GM19324 (cell line): Measurements from ENCODE around the gene SIRT7.

Experiments
- ATAC-seq: cut with Tn5 transposase; IDR thresholded peaks from one replicate; pipeline ENCODE4 v1.9.1; 2021; ENCODE audit warnings: mild to moderate bottlenecking, moderate library complexity; ENCODE audit not compliant: unreplicated experiment, low FRiP score

Gene SIRT7

GRCh38 chr17:81890447-81891302 lies 27.3 kb downstream of the SIRT7 start:
- peak; percentile 15 for ATAC-seq

- no peak for ATAC-seq
Measured at GRCh38 chr17:81889602-81890001, 28.4 kb downstream of the SIRT7 start.

DNA sequence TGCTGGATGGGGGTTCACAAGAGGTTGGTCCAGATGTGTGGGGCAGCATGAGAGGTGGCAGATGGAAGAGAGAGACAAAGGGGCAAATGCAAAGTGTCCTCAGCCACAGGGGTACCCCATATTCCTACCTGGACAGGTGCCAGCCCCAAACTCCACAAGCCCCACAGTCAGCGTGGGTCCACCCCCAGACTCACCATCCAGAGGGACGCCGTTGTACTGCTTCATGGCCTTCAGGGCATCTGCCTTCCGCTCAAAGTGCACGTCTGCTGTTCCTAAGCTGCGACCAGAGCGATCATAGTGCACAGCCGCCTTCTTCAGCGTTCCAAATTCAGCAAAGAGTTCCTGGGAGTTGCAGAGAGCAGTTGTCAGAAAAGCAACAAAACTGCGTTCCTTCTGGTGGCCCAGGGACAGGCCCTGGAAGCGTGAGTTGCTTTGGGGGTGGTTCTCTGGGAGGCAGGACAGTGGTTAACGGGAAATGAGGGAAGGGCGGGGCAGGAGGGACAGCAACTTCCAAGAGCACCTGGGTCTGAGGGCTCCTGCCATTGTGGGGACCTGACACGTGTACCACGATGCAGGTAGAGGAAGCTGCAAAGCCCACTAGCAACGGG lies 28.9 kb downstream of the SIRT7 start:
- ATAC-seq = no peak

GRCh38 chr17:81888105-81888987 lies 29.6 kb downstream of the SIRT7 start:
- no peak for ATAC-seq

DNA sequence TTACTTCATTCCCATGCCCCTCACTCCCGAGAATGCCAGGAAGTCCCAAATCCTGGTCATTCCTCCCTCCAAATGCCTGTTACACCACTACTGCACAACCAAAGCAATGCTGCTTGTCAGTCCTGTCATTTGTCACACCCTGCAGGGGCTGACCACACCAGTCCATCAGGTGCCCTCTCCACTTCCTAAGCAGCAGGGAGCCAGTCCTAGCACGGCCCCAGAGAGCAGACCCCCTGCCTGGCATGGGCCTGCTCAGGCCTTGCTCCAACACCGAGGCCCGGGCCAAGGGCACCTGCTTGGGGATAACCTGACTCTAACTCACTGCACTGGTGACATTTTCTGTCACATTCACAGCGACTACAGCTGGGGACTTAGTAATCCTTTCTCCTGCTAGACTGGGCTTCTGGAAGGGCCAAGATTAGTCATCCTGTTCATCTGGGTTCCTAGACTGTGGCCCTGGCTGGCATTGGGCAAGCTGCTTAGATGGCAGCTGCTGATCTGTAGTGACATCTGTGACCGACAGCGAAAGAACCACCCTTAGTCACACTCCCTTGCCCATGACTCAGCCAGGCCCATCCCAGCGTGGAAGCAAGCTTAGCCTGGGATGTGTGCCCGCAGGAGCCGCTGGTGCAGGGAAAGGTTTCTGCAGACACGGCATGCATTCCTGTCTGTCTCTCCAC lies 32.0 kb downstream of the SIRT7 start:
- no peak for ATAC-seq

DNA sequence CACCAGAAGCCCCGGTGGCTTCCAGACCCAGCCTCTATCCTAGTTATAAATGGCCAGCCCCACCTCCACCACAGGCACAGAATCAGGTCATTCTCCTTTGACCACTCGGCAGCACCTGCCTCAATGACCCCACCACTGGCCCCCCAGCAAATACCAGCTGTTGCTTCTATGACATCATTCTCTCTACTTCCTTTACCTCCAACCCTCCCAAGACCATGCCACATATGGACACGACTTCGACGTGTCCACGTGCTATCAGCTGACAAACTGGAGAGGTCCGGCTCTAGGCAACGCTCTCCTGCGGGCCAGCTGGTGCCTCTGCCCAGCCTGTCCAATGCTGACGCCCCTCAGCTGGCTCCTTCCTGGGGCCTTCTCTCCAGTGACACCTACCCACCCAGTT lies 32.5 kb downstream of the SIRT7 start:
- no peak for ATAC-seq

DNA sequence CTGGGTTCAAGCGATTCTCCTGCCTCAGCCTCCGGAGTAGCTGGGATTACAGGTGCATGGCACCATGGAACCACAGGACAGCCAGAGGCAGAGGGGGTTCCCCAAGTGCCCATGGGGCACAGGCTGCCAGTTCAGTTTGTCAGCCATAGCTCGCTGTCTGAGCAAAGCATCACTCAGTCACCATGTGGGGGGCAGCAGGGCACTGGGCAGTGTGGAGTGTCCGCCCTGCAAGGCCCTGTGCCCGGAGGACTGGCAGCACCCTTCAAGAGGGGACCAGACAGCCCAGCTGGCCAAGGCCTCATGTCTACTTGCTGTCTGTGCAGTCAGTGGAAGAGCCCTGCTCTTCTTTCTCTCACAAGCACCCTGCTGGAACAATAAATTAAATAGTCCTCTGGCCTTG lies 33.0 kb downstream of the SIRT7 start:
- ATAC-seq = no peak

DNA sequence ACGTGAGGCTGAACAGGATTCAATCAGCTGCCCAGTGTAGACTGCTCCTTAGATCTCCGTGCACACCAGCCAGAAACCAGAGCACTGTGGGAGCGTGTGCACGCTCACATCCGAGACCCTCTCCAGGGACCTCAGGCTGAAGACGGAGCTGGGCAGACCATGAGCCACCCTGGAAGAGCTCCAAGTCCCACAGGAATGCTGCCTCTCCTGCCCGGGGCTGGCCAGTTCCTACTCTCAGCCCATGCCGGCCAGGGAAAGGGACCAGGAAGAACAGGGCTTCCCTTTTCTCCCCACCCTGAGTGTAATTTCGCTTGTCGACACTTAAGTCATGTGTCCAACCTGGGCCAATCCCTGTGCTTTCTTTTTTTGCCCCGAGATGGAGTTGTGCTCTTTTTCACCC lies 33.5 kb downstream of the SIRT7 start:
- no peak for ATAC-seq

GRCh38 chr17:81879121-81879520 lies 38.9 kb downstream of the SIRT7 start:
- ATAC-seq = no peak

DNA sequence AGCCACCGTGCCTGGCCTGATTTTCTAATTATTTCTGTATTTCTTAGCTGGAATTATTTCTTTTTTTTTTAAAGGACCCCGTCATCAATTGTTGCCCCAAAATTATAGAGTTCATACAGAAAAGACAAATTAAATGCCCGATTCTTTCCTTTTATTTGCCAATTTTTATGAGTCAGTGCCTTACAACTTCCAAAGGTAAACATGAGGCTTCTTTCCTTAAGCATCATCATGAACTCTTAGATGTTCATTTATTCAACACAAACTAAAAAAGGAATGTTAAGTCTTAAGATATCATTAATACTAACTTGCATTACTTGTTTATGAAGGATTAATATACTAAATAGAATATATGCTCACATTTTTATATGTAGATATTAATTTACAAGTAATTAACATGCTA lies 39.7 kb downstream of the SIRT7 start:
- no peak for ATAC-seq

DNA sequence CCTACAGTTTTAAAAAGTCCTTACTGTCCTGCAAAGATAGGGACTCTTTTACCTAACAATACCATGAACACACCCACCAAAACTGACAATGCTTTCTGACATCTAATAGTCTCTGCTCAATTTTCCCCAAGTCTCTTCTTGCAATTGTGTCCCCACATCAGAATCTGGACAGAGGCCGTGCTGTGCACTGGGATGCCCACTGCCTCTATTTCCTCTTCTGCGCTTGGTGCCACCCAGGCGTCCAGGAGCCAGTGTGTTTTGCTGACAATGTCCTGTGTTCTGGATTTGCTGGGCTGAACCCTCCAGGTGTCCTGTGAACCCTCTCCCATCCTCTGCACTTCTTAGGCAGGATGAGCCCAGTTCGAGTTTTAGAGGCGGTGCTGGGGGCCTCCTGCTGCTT lies 40.4 kb downstream of the SIRT7 start:
- ATAC-seq = no peak

- peak; percentile 69 for ATAC-seq
Measured at GRCh38 chr17:81871387-81872230, 46.4 kb downstream of the SIRT7 start.

DNA sequence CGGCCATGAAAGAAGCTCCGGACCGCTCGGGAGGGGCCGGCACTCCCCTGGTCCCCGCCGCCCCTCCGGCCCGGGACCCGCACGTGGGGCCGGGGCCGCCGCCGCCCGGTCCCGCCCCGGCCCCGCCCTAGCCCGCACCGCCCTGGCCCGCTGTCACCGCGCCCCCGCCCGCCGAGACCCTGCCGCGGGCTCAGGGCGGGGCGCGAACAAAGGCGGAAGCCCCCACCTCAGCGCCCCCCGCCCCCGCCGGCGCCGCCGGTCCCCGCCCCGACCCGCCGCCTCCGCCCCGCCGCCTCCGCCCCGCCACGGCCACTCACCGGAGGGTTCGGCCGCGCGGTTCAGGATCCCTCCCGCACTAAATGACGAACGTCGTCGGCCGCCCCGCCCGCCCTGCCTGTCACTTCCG lies 47.0 kb downstream of the SIRT7 start, which contains the start of gene ARHGDIA:
ARHGDIA (minus strand) TSS at position 357 of the 406 bp plus-strand sequence. CDS start 1,407 bp downstream, outside the sequence.
- ATAC-seq = peak; percentile 28

GRCh38 chr17:81870131-81870980 lies 47.6 kb downstream of the SIRT7 start:
- peak; percentile 11 for ATAC-seq

DNA sequence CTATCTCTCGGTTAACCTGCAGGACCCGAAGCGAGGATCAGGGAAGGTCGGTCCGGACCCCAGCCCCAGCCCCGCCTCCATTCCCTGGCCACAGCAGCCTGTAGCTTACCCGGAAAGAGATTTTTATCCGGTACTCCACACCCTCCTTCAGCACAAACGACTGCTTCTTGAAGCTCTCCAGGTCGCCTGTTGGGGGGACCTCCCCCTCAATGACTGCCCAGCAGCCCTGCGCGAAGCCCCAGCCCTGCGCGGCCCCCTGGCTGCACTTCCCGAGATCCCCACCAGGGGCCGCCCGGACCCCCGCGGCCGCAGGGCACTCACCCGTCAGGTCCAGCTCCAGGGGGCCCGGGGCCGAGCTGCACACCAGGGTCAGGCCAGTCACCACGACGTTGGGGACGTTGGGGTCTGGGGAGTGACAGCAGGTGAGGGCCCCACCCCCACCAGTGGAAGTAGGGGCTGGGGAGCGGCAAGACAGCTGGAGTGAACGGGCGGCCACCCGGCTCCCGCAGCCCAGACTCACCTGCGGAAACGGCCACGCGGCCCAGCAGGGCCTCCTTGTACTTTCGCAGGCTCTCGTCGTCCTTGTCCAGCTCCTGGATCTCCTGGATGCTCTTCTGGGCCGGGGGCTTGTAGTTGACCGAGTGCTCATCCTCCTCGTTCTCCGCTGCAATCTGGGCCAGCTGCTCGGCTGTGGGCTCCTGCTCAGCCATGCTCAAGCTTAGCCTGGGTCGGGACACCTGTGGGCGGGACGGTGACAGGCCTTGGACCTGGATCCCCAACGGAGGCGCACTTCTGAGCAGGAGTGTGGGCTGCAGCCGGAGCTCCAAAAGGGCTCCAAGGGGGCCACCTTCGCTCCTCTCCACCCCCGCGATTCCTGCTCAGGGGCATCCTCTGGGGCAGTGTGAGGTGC lies 48.5 kb downstream of the SIRT7 start:
- no peak for ATAC-seq

DNA sequence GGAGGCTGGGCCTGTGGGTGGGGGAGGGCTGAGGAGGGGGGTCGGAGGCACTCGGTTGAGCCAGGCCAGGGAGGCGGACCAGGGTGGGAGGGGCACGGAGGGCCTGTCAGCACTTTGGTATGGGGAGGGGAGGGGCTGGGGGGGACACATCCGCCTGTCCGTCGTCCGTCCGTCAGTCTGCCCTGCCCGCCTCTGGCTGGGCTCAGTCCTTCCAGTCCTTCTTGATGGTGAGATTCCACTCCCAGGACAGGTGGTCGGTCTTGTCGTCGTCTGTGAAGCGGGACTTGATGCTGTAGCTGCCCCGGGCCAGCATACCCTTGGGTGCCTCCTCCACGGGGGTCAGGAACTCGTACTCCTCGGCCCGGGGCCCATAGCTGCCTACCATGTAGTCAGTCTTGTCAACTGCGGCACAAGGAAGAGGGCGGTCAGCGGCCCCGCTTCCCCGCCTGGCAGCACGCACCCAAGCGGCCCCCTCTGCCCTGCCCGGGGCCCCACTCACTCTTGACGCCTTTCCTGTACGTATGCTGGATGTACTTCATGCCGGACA lies 49.2 kb downstream of the SIRT7 start:
- ATAC-seq = no peak

- ATAC-seq = no peak
Measured at GRCh38 chr17:81867991-81868673, 49.8 kb downstream of the SIRT7 start.
